Measurements from ENCODE around the gene RPH3AL.
"Not testable (repeated sequence)": the region's sequence is repeated elsewhere in the genome, so short reads cannot be mapped to it uniquely, and the experiment has no call there.

Gene RPH3AL

GRCh38 chr17:378068-378467 is 25.5 kb upstream of the RPH3AL start:
- H3K27ac ChIP-seq (ENCODE audit: low read depth, low read length), result no peak overlapping the region

GRCh38 chr17:376936-377863 is 24.6 kb upstream of the RPH3AL start:
- H2AFZ ChIP-seq (ENCODE audit: low read length, unreplicated experiment), result no peak overlapping the region

More at GRCh38 chr17:378068-378467, 25.5 kb upstream of the RPH3AL start:
- Histone ChIP-seq H3K79me2 (ENCODE audit: control insufficient read depth, insufficient read depth, low read length, unreplicated experiment) (no peaks in the 10 kb centered on the region), H3K36me3 (ENCODE audit: insufficient read depth, low read length) (no peaks in the 10 kb centered on the region), H3K27me3 (ENCODE audit: insufficient read depth, low read length) (no peaks in the 10 kb centered on the region), H2AFZ (ENCODE audit: low read length, unreplicated experiment) (no peak overlapping the region), H3K4me3 (ENCODE audit: low read depth, low read length) (no peak overlapping the region), H3K4me1 (ENCODE audit: control insufficient read depth, insufficient read depth, low read length, unreplicated experiment) (no peaks in the 10 kb centered on the region)

GRCh38 chr17:373613-374230 is 21.1 kb upstream of the RPH3AL start:
- Histone ChIP-seq H3K4me1 (ENCODE audit: control insufficient read depth, insufficient read depth, low read length, unreplicated experiment) (no peaks in the 10 kb centered on the region), H2AFZ (ENCODE audit: low read length, unreplicated experiment) (no peak overlapping the region), H3K79me2 (ENCODE audit: control insufficient read depth, insufficient read depth, low read length, unreplicated experiment) (no peaks in the 10 kb centered on the region), H3K36me3 (ENCODE audit: insufficient read depth, low read length) (no peaks in the 10 kb centered on the region), H3K4me3 (ENCODE audit: low read depth, low read length) (no peak overlapping the region), H3K27ac (ENCODE audit: low read depth, low read length) (no peak overlapping the region), H3K27me3 (ENCODE audit: insufficient read depth, low read length) (no peaks in the 10 kb centered on the region)

More at GRCh38 chr17:376936-377863, 24.6 kb upstream of the RPH3AL start:
- H3K36me3 ChIP-seq (ENCODE audit: insufficient read depth, low read length), result no peaks in the 10 kb centered on the region
- no peaks in the 10 kb centered on the region for H3K79me2 ChIP-seq (ENCODE audit: control insufficient read depth, insufficient read depth, low read length, unreplicated experiment)
- no peaks in the 10 kb centered on the region for H3K27me3 ChIP-seq (ENCODE audit: insufficient read depth, low read length)
- H3K27ac ChIP-seq (ENCODE audit: low read depth, low read length), result no peak overlapping the region
- H3K4me1 ChIP-seq (ENCODE audit: control insufficient read depth, insufficient read depth, low read length, unreplicated experiment), result no peaks in the 10 kb centered on the region
- H3K4me3 ChIP-seq (ENCODE audit: low read depth, low read length), result no peak overlapping the region

- H3K27me3 ChIP-seq (ENCODE audit: insufficient read depth, low read length), result no peaks in the 10 kb centered on the region
- H2AFZ ChIP-seq (ENCODE audit: low read length, unreplicated experiment), result no peak overlapping the region
- no peaks in the 10 kb centered on the region for H3K36me3 ChIP-seq (ENCODE audit: insufficient read depth, low read length)
- no peaks in the 10 kb centered on the region for H3K79me2 ChIP-seq (ENCODE audit: control insufficient read depth, insufficient read depth, low read length, unreplicated experiment)
- no peak overlapping the region for H3K4me3 ChIP-seq (ENCODE audit: low read depth, low read length)
- no peaks in the 10 kb centered on the region for H3K4me1 ChIP-seq (ENCODE audit: control insufficient read depth, insufficient read depth, low read length, unreplicated experiment)
- no peak overlapping the region for H3K27ac ChIP-seq (ENCODE audit: low read depth, low read length)
Observed at GRCh38 chr17:372157-373152, 19.8 kb upstream of the RPH3AL start.

- no peak overlapping the region for H3K4me3 ChIP-seq (ENCODE audit: low read depth, low read length)
- H2AFZ ChIP-seq (ENCODE audit: low read length, unreplicated experiment), result no peak overlapping the region
- no peak overlapping the region for H3K27ac ChIP-seq (ENCODE audit: low read depth, low read length)
- no peaks in the 10 kb centered on the region for H3K79me2 ChIP-seq (ENCODE audit: control insufficient read depth, insufficient read depth, low read length, unreplicated experiment)
- H3K27me3 ChIP-seq (ENCODE audit: insufficient read depth, low read length), result no peaks in the 10 kb centered on the region
- no peaks in the 10 kb centered on the region for H3K36me3 ChIP-seq (ENCODE audit: insufficient read depth, low read length)
- H3K4me1 ChIP-seq (ENCODE audit: control insufficient read depth, insufficient read depth, low read length, unreplicated experiment), result no peaks in the 10 kb centered on the region
Observed at GRCh38 chr17:371583-371982, 19.0 kb upstream of the RPH3AL start.

- H2AFZ ChIP-seq (ENCODE audit: low read length, unreplicated experiment), result not testable (repeated sequence)
Observed at GRCh38 chr17:367656-368055, 15.0 kb upstream of the RPH3AL start.

GRCh38 chr17:366657-367615 is 14.3 kb upstream of the RPH3AL start:
- H3K36me3 ChIP-seq (ENCODE audit: insufficient read depth, low read length); H3K27me3 ChIP-seq (ENCODE audit: insufficient read depth, low read length); H3K4me1 ChIP-seq (ENCODE audit: control insufficient read depth, insufficient read depth, low read length, unreplicated experiment); H3K4me3 ChIP-seq (ENCODE audit: low read depth, low read length); H2AFZ ChIP-seq (ENCODE audit: low read length, unreplicated experiment); H3K27ac ChIP-seq (ENCODE audit: low read depth, low read length); H3K79me2 ChIP-seq (ENCODE audit: control insufficient read depth, insufficient read depth, low read length, unreplicated experiment): not testable (repeated sequence)

More at GRCh38 chr17:367656-368055, 15.0 kb upstream of the RPH3AL start:
- H3K36me3 ChIP-seq (ENCODE audit: insufficient read depth, low read length); H3K79me2 ChIP-seq (ENCODE audit: control insufficient read depth, insufficient read depth, low read length, unreplicated experiment); H3K4me1 ChIP-seq (ENCODE audit: control insufficient read depth, insufficient read depth, low read length, unreplicated experiment); H3K4me3 ChIP-seq (ENCODE audit: low read depth, low read length); H3K27me3 ChIP-seq (ENCODE audit: insufficient read depth, low read length); H3K27ac ChIP-seq (ENCODE audit: low read depth, low read length): not testable (repeated sequence)

- Histone ChIP-seq H3K4me1 (ENCODE audit: control insufficient read depth, insufficient read depth, low read length, unreplicated experiment) (no peaks in the 10 kb centered on the region), H3K36me3 (ENCODE audit: insufficient read depth, low read length) (no peaks in the 10 kb centered on the region), H3K4me3 (ENCODE audit: low read depth, low read length) (no peak overlapping the region), H3K27me3 (ENCODE audit: insufficient read depth, low read length) (no peaks in the 10 kb centered on the region), H3K27ac (ENCODE audit: low read depth, low read length) (no peak overlapping the region), H2AFZ (ENCODE audit: low read length, unreplicated experiment) (no peak overlapping the region), H3K79me2 (ENCODE audit: control insufficient read depth, insufficient read depth, low read length, unreplicated experiment) (no peaks in the 10 kb centered on the region)
Observed at GRCh38 chr17:364766-365165, 12.2 kb upstream of the RPH3AL start.

- H2AFZ ChIP-seq (ENCODE audit: low read length, unreplicated experiment), result no peak overlapping the region
- no peak overlapping the region for H3K27ac ChIP-seq (ENCODE audit: low read depth, low read length)
- no peak overlapping the region for H3K4me3 ChIP-seq (ENCODE audit: low read depth, low read length)
- H3K79me2 ChIP-seq (ENCODE audit: control insufficient read depth, insufficient read depth, low read length, unreplicated experiment), result no peaks in the 10 kb centered on the region
- H3K4me1 ChIP-seq (ENCODE audit: control insufficient read depth, insufficient read depth, low read length, unreplicated experiment), result no peaks in the 10 kb centered on the region
- H3K27me3 ChIP-seq (ENCODE audit: insufficient read depth, low read length), result no peaks in the 10 kb centered on the region
- no peaks in the 10 kb centered on the region for H3K36me3 ChIP-seq (ENCODE audit: insufficient read depth, low read length)
Observed at GRCh38 chr17:364308-364707, 11.7 kb upstream of the RPH3AL start.

Data from ACC112 (cell line).